A673 (cell line): ENCODE results near the gene BCAT1.

Experiments
- CTCF ChIP-seq: fragments of 300-800, 200-600 bp; sonication (generic); conservative IDR thresholded peaks from 2 replicates; pipeline ENCODE4 v1.5.1; 2017; ENCODE audit warnings: low read depth, mild to moderate bottlenecking, antibody characterized with exemption, low read length, moderate library complexity, mixed read lengths
- EZH2 ChIP-seq: fragments of 200-600 bp; sonication (generic); IDR thresholded peaks from 2 replicates; pipeline ENCODE4 v1.6.1; 2017; ENCODE audit warnings: borderline replicate concordance, low read depth, mild to moderate bottlenecking, mixed read lengths, antibody characterized with exemption, low read length; ENCODE audit not compliant: poor library complexity, severe bottlenecking

DNA sequence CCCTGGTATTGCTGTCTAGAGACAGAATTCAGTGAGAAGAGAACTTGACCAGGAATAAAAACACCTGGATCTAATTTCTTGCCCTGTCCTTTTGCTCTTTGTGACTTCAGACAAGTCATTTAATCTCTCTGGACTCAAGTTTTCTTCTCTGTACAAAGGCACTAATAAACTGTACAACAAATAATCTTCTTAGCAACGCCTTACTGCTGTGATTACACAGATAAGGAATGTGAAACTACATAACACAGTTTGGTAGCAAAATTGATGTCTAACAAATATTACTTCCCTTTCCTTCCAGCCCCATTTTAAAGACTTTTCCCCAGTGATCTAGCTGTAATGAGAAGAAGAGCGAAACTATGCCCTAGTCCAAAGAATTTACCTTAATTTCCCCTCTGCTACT, 69.3 kb downstream of the BCAT1 start:
- TF ChIP-seq CTCF = no peak
- TF ChIP-seq EZH2 = no peak
